SK-N-SH treated with all-trans-retinoic acid at 6 μM for 48 hours (cell line): Measurements from ENCODE around the gene STAC2.

Experiments used
- ATAC-seq: fragments of 200-7000 bp; cut with Tn5 transposase; 3 replicates; pipeline ENCODE4 v1.9.1; 2020; ENCODE audit warnings: mild to moderate bottlenecking, moderate library complexity
- ARNTL ChIP-seq: fragments of 450-650 bp; formaldehyde crosslinking; IDR thresholded peaks from 2 replicates; pipeline ENCODE4 v1.5.0; 2020; ENCODE audit warnings: low read depth, mild to moderate bottlenecking, moderate library complexity, borderline replicate concordance
- BACH2 ChIP-seq: fragments of 250-450 bp; sonication (Bioruptor Pico); IDR thresholded peaks from 2 replicates; pipeline ENCODE4 v1.9.0; 2021; ENCODE audit warnings: mild to moderate bottlenecking, borderline replicate concordance
- CREB5 ChIP-seq: fragments of 250-450 bp; sonication (Bioruptor Pico); IDR thresholded peaks from 2 replicates; pipeline ENCODE4 v1.5.1; 2020; ENCODE audit warnings: low read depth, mild to moderate bottlenecking, moderate library complexity
- CSRNP3 ChIP-seq: fragments of 250-450 bp; sonication (Bioruptor Pico); IDR thresholded peaks from 2 replicates; pipeline ENCODE4 v1.5.1; 2021; ENCODE audit warnings: mild to moderate bottlenecking, moderate library complexity
- OSR1 ChIP-seq: fragments of 250-450 bp; sonication (Bioruptor Pico); IDR thresholded peaks from 2 replicates; pipeline ENCODE4 v1.8.0; 2022; ENCODE audit warnings: moderate library complexity, mild to moderate bottlenecking, inconsistent platforms
- POU6F1 ChIP-seq: fragments of 250-450 bp; sonication (Bioruptor Pico); IDR thresholded peaks from 2 replicates; pipeline ENCODE4 v1.8.0; 2021; ENCODE audit warnings: low read depth, mild to moderate bottlenecking, moderate library complexity, borderline replicate concordance
- SNAI2 ChIP-seq: fragments of 250-450 bp; sonication (Bioruptor Pico); IDR thresholded peaks from 2 replicates; pipeline ENCODE4 v1.5.0; 2020; ENCODE audit warnings: mild to moderate bottlenecking, moderate library complexity
- TCF4 ChIP-seq: fragments of 250-450 bp; sonication (Bioruptor Pico); IDR thresholded peaks from 2 replicates; pipeline ENCODE4 v1.8.0; 2021; ENCODE audit warnings: mild to moderate bottlenecking, moderate library complexity, borderline replicate concordance
- TOX ChIP-seq: fragments of 250-450 bp; sonication (Bioruptor Pico); IDR thresholded peaks from 2 replicates; pipeline ENCODE4 v1.8.0; 2021; ENCODE audit warnings: mild to moderate bottlenecking, moderate library complexity, borderline replicate concordance
- TSHZ2 ChIP-seq: fragments of 250-450 bp; sonication (Bioruptor Pico); IDR thresholded peaks from 2 replicates; pipeline ENCODE4 v1.5.0; 2020; ENCODE audit warnings: mild to moderate bottlenecking, moderate library complexity
- ZFP3 ChIP-seq: fragments of 250-450 bp; sonication (Bioruptor Pico); IDR thresholded peaks from 2 replicates; pipeline ENCODE4 v1.5.0; 2020; ENCODE audit warnings: mild to moderate bottlenecking, moderate library complexity
- ZFP30 ChIP-seq: fragments of 450-650 bp; formaldehyde crosslinking; IDR thresholded peaks from 2 replicates; pipeline ENCODE4 v1.5.0; 2022; ENCODE audit warnings: mild to moderate bottlenecking, moderate library complexity
- ZNF70 ChIP-seq: fragments of 450-650 bp; formaldehyde crosslinking; IDR thresholded peaks from 2 replicates; pipeline ENCODE4 v1.5.0; 2020; ENCODE audit warnings: mild to moderate bottlenecking, moderate library complexity

The STAC2 gene

GRCh38 chr17:39165178-39165840, 60.4 kb downstream of the STAC2 start:
- ATAC-seq: no peak; the same call in 1 of the 3 replicates
- TF ChIP-seq ZFP3: no peak
- no peak for TF ChIP-seq TSHZ2 (CRISPR knock-in tag)
- TF ChIP-seq TCF4 (CRISPR knock-in tag): no peak
- TF ChIP-seq ARNTL (CRISPR knock-in tag): no peak
- TF ChIP-seq ZFP30 (CRISPR knock-in tag): no peak
- no peak for TF ChIP-seq CSRNP3 (CRISPR knock-in tag)

- ATAC-seq: peak; percentile 98
- TF ChIP-seq ZFP30 (CRISPR knock-in tag): no peak
- no peak for TF ChIP-seq OSR1 (CRISPR knock-in tag)
- TF ChIP-seq TOX (CRISPR knock-in tag): no peak
- TF ChIP-seq SNAI2 (CRISPR knock-in tag): no peak
- no peak for TF ChIP-seq TCF4 (CRISPR knock-in tag)
- TF ChIP-seq ARNTL (CRISPR knock-in tag): no peak
- TF ChIP-seq POU6F1 (CRISPR knock-in tag): no peak
- no peak for TF ChIP-seq ZFP3
- no peak for TF ChIP-seq ZNF70 (CRISPR knock-in tag)
Measured at GRCh38 chr17:39164675-39165143, 61.0 kb downstream of the STAC2 start.

GRCh38 chr17:39161962-39162361, 63.8 kb downstream of the STAC2 start:
- ATAC-seq: no peak
- TF ChIP-seq BACH2 (CRISPR knock-in tag) (no peak), POU6F1 (CRISPR knock-in tag) (no peak), SNAI2 (CRISPR knock-in tag) (no peak), TOX (CRISPR knock-in tag) (no peak), ZNF70 (CRISPR knock-in tag) (no peak), CREB5 (CRISPR knock-in tag) (no peak)
- TF ChIP-seq, all 23 proteins: peak for 0
